SK-N-SH (cell line): ENCODE data around the gene PCCB. TPM values are rescaled to one million over a fixed set of nuclear protein-coding genes. Genes with fewer than 3 reads are reported as not detected.

Source experiments
- CTCF ChIA-PET: fragments of 300-600, 350-600 bp; formaldehyde crosslinking; extraction: SDS; loops from one replicate; lab custom pipeline; 2021; lab: Yijun Ruan, JAX
- POLR2A ChIA-PET: fragments of 350-600 bp; sonication (Branson Sonifier 250); formaldehyde crosslinking; extraction: SDS; loops from one replicate; lab custom pipeline; 2020; ENCODE audit warnings: antibody characterized with exemption, inconsistent platforms; lab: Yijun Ruan, JAX
- DNase-seq: peaks from one replicate; pipeline ENCODE4 v3.0.0; 2012
- H2AFZ ChIP-seq: fragments of 200-600 bp; sonication (generic); 2 replicates; pipeline ENCODE4 v1.8.1; 2016; ENCODE audit warnings: antibody characterized with exemption, mild to moderate bottlenecking, low read depth
- H3F3A ChIP-seq: fragments of 200-600 bp; sonication (generic); replicated peaks from 2 replicates; pipeline ENCODE3; 2016; ENCODE audit warnings: antibody characterized with exemption, mild to moderate bottlenecking; ENCODE audit not compliant: insufficient read depth
- H3K27ac ChIP-seq, 2 experiments: fragments of 200-500 bp in 1 of 2; fragments of 200-600 bp in 1 of 2; sonication (Bioruptor generic) in 1 of 2; sonication (generic), shearing (Covaris generic) in 1 of 2; 2 replicates each; pipeline versions ENCODE4 v1.5.1 to v1.6.1; 2014 to 2016; ENCODE audit warnings: low read depth in 2 of 2, inconsistent platforms in 1 of 2, low read length in 1 of 2, mild to moderate bottlenecking in 1 of 2, mixed read lengths in 1 of 2
- H3K27me3 ChIP-seq: fragments of 200-600 bp; sonication (generic), shearing (Covaris generic); 2 replicates; pipeline ENCODE4 v1.6.1; 2016; ENCODE audit warnings: mixed run types; ENCODE audit not compliant: insufficient read depth
- H3K36me3 ChIP-seq, 2 experiments: fragments of 200-500 bp in 1 of 2; fragments of 200-600 bp in 1 of 2; sonication (Bioruptor generic) in 1 of 2; sonication (generic) in 1 of 2; replicated peaks in 1 of 2; 2 replicates each; pipeline versions ENCODE3 to v1.5.1; 2014 to 2016; ENCODE audit warnings: low read length in 1 of 2, mild to moderate bottlenecking in 1 of 2; ENCODE audit not compliant: insufficient read depth in 2 of 2, control insufficient read depth in 1 of 2
- H3K4me1 ChIP-seq, 2 experiments: fragments of 200-500 bp in 1 of 2; fragments of 200-600 bp in 1 of 2; sonication (Bioruptor generic) in 1 of 2; sonication (generic), shearing (Covaris generic) in 1 of 2; 2 replicates each; pipeline versions ENCODE4 v1.5.1 to v1.6.1; 2014 to 2016; ENCODE audit warnings: low read depth in 1 of 2, low read length in 1 of 2, mixed run types in 1 of 2; ENCODE audit not compliant: insufficient read depth in 2 of 2, control insufficient read depth in 1 of 2
- H3K4me2 ChIP-seq: fragments of 200-600 bp; sonication (generic), shearing (Covaris generic); 2 replicates; pipeline ENCODE4 v1.6.1; 2017; ENCODE audit warnings: mixed run types
- H3K4me3 ChIP-seq, 2 experiments: fragments of 200-500 bp in 1 of 2; fragments of 200-600 bp in 1 of 2; sonication (Bioruptor generic) in 1 of 2; sonication (generic), shearing (Covaris generic) in 1 of 2; 2 replicates each; pipeline versions ENCODE4 v1.5.1 to v1.8.1; 2014 to 2016; ENCODE audit warnings: low read depth in 2 of 2, inconsistent platforms in 1 of 2, low read length in 1 of 2, mild to moderate bottlenecking in 1 of 2, mixed read lengths in 1 of 2, moderate library complexity in 1 of 2
- H3K79me2 ChIP-seq: fragments of 200-600 bp; sonication (generic); 2 replicates; pipeline ENCODE4 v1.8.1; 2017; ENCODE audit warnings: mild to moderate bottlenecking; ENCODE audit not compliant: insufficient read depth
- H3K9ac ChIP-seq: fragments of 200-600 bp; sonication (generic); 2 replicates; pipeline ENCODE4 v1.6.1; 2017; ENCODE audit warnings: mixed run types
- H3K9me2 ChIP-seq: fragments of 200-600 bp; sonication (generic); 2 replicates; pipeline ENCODE4 v1.6.1; 2017; ENCODE audit warnings: mixed run types
- H3K9me3 ChIP-seq: fragments of 200-600 bp; sonication (generic); 2 replicates; pipeline ENCODE4 v1.6.1; 2017; ENCODE audit warnings: mixed run types, mild to moderate bottlenecking, moderate library complexity
- H4K20me1 ChIP-seq: fragments of 200-600 bp; sonication (generic); 2 replicates; pipeline ENCODE4 v1.6.1; 2017; ENCODE audit warnings: mild to moderate bottlenecking, mixed run types; ENCODE audit not compliant: insufficient read depth
- CHD2 ChIP-seq: fragments of 150-350 bp; IDR thresholded peaks from 2 replicates; pipeline ENCODE4 v1.6.1; 2018; ENCODE audit warnings: low read length; ENCODE audit not compliant: partially characterized antibody
- EZH2phosphoT487 ChIP-seq: fragments of 200-600 bp; sonication (generic); IDR thresholded peaks from 2 replicates; pipeline ENCODE4 v1.6.1; 2017; ENCODE audit warnings: low read depth, mixed run types, mild to moderate bottlenecking, antibody characterized with exemption, moderate library complexity, borderline replicate concordance
- GABPA ChIP-seq: IDR thresholded peaks from 2 replicates; pipeline ENCODE4 v1.4.0; 2012; ENCODE audit warnings: low read depth, mild to moderate bottlenecking
- GATA2 ChIP-seq: sonication (generic); formaldehyde crosslinking; IDR thresholded peaks from 2 replicates; pipeline ENCODE4 v1.5.0; 2020; ENCODE audit warnings: mild to moderate bottlenecking, missing genetic modification reagents
- JUND ChIP-seq: IDR thresholded peaks from 2 replicates; pipeline ENCODE4 v1.4.0; 2012
- PBX3 ChIP-seq: IDR thresholded peaks from 2 replicates; pipeline ENCODE4; 2012
- TEAD4 ChIP-seq: IDR thresholded peaks from 2 replicates; pipeline ENCODE4 v1.4.0; 2012; ENCODE audit warnings: mild to moderate bottlenecking, borderline replicate concordance; ENCODE audit not compliant: insufficient read depth
- USF2 ChIP-seq: fragments of 150-350 bp; IDR thresholded peaks from 2 replicates; pipeline ENCODE4 v1.6.1; 2017; ENCODE audit warnings: antibody characterized with exemption, low read length, low read depth, borderline replicate concordance
- YY1 ChIP-seq: IDR thresholded peaks from 2 replicates; pipeline ENCODE4 v1.4.0; 2012; ENCODE audit warnings: low read depth, mild to moderate bottlenecking
- ZBTB33 ChIP-seq: IDR thresholded peaks from 2 replicates; pipeline ENCODE4 v1.4.0; 2012; ENCODE audit warnings: low read depth, borderline replicate concordance
- WGBS: methylation state at CpG from one replicate; pipeline ENCODE4 v1.1.6; 2017; ENCODE audit warnings: low lambda C conversion rate; 5-methylcytosine and 5-hydroxymethylcytosine counted together
- polyA plus RNA-seq, 3 experiments: library from polyadenylated mRNA; depleted of rRNA; stranded (reverse); fragments of >200 nt; gene quantifications; 2 replicates each; pipeline ENCODE4 v1.2.3, GENCODE V29; 2012

PCCB gene
- polyA plus RNA-seq, 1 of the 3 experiments (the other 2 are of a cell fraction), result 67.5 TPM

- no peak overlapping the region for H3K27ac ChIP-seq
- H3K9me3 ChIP-seq, result no peaks in the 10 kb centered on the region
- POLR2A ChIA-PET, result no interaction called here
- no peaks in the 10 kb centered on the region for H3K36me3 ChIP-seq
- peaks cover 0 to 9% of the 10 kb centered on the region in 2 experiments; a peak in 1 of 4 replicates for H3K4me1 ChIP-seq
- no peaks in the 10 kb centered on the region for H3K9me2 ChIP-seq
- DNase-seq, result no peak
- no peaks in the 10 kb centered on the region for H4K20me1 ChIP-seq
- H3K4me2 ChIP-seq, result no peak overlapping the region
- peaks cover 8% of the 10 kb centered on the region for H3F3A ChIP-seq
- no peak overlapping the region for H2AFZ ChIP-seq
- CTCF ChIA-PET, result interaction anchor here (0.7 kb wide), 1 partner anchor 100 kb away, joined by 3 read pairs; no protein-coding TSS in a partner anchor
- H3K4me3 ChIP-seq, result no peak overlapping the region
- no peaks in the 10 kb centered on the region; the same call in 1 of the 2 replicates for H3K27me3 ChIP-seq
- 50% methylated on average over 1 of the region's 1 CpG for WGBS
- TF ChIP-seq ZBTB33 (no peak), YY1 (no peak), TEAD4 (no peak), GABPA (no peak), GATA2 (no peak)
- peaks cover 18% of the 10 kb centered on the region for H3K79me2 ChIP-seq
- H3K9ac ChIP-seq, result no peak overlapping the region
Measured at GRCh38 chr3:136247436-136247835, 2.7 kb upstream of the PCCB start.

GRCh38 chr3:136247855-136248590 is 2.1 kb upstream of the PCCB start:
- Histone ChIP-seq H3K27me3 (no peaks in the 10 kb centered on the region), H3K9ac (no peak overlapping the region), H4K20me1 (no peaks in the 10 kb centered on the region), H2AFZ (no peak overlapping the region), H3K9me2 (no peaks in the 10 kb centered on the region), H3F3A (peaks cover 8% of the 10 kb centered on the region), H3K79me2 (peaks cover 18% of the 10 kb centered on the region), H3K4me2 (no peak overlapping the region), H3K4me3 (no peak overlapping the region), H3K36me3 (no peaks in the 10 kb centered on the region), H3K4me1 (peaks cover 0 to 9% of the 10 kb centered on the region in 2 experiments; a peak in 1 of 4 replicates), H3K9me3 (no peaks in the 10 kb centered on the region), H3K27ac (no peak overlapping the region)
- TF ChIP-seq YY1, result no peak
- TF ChIP-seq CHD2, result no peak
- no peak for TF ChIP-seq JUND
- no peak for TF ChIP-seq TEAD4
- no peak for TF ChIP-seq PBX3
- TF ChIP-seq EZH2phosphoT487, result no peak
- no peak for TF ChIP-seq USF2
- DNase-seq, result no peak
- CTCF ChIA-PET, result interaction anchor here (0.9 to 1.0 kb wide), 2 partner anchors 504 to 766 kb away, joined by 3 read pairs; partner anchors contain the start of gene STAG1
- 84% methylated on average over 4 of the region's 4 CpGs for WGBS
- POLR2A ChIA-PET, result interaction anchor here (1.5 kb wide), 1 partner anchor 51 kb away, joined by 4 read pairs; the partner anchor contains the start of gene MSL2
